ENCODE measurements around the gene ZBED2. TPM values are rescaled to one million over a fixed set of nuclear protein-coding genes. Genes with fewer than 3 reads are reported as not detected.

The ZBED2 gene
- total and polyA plus RNA-seq, 2 of the 8 experiments (the other 6 are each of a cell fraction or from before 2014, with no cell fraction given): not detected

DNA sequence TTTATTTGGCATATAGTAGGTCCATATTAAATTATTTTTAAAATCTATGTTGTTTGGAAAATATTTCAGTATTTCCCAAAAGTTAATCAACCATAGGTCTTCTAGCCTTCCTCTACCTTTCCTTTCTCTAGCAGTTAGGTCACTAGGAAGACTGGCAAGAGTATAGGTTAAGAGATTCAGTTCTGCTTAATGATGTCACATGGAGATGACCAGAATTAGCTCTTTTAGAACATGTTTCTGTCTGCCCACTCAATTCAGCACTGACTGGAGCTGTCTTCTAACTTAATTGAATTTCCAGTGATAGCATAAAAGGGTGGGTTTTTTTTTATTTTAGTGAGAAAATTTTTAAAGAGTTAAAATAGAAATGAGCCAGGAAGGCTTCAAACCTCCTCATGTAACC is 23.8 kb upstream of the ZBED2 start:
- H3K9me3 ChIP-seq (ENCODE audit: insufficient read depth in 2 of 2, low read depth in 1 of 2, low read length in 1 of 2): peaks cover 0 to 6% of the 10 kb centered on the region in 2 experiments; a peak in 1 of 4 replicates
- no peak for FAIRE-seq
- H3K79me2 ChIP-seq (ENCODE audit: control insufficient read depth in 1 of 2, insufficient read depth in 2 of 2, low read length in 2 of 2): no peaks in the 10 kb centered on the region
- TF ChIP-seq NANOG (IDR thresholded peaks at IDR 0.05; ENCODE audit: insufficient read depth, low read depth, low read length, poor library complexity, severe bottlenecking) (no peak), TBP (IDR thresholded peaks at IDR 0.05; ENCODE audit: low read depth, low read length) (no peak), YY1 (IDR thresholded peaks at IDR 0.05; ENCODE audit: low read depth, low read length) (no peak), SAP30 (IDR thresholded peaks at IDR 0.05; ENCODE audit: insufficient read depth, insufficient replicate concordance, low read length) (no peak), CHD1 (IDR thresholded peaks at IDR 0.05; ENCODE audit: low read depth, low read length) (no peak), JUND (IDR thresholded peaks at IDR 0.05; ENCODE audit: low read length) (no peak), RBBP5 (IDR thresholded peaks at IDR 0.05; ENCODE audit: borderline replicate concordance, low read depth, low read length) (no peak), SIN3A (conservative IDR thresholded peaks at IDR 0.05 in 1 of 2, IDR thresholded peaks at IDR 0.05 in 1 of 2; ENCODE audit: low read depth in 1 of 2, low read length in 2 of 2) (no peak), BACH1 (IDR thresholded peaks at IDR 0.05; ENCODE audit: low read length) (no peak), TAF1 (IDR thresholded peaks at IDR 0.05; ENCODE audit: low read depth, low read length) (no peak), ZNF274 (IDR thresholded peaks at IDR 0.05; ENCODE audit: borderline replicate concordance, extremely low read depth, low read length) (no peak), EZH2 (IDR thresholded peaks at IDR 0.05; ENCODE audit: low read depth, low read length, severe bottlenecking) (no peak), EP300 (IDR thresholded peaks at IDR 0.05; ENCODE audit: borderline replicate concordance in 1 of 2, low read depth in 2 of 2, low read length in 2 of 2) (no peak), CHD2 (IDR thresholded peaks at IDR 0.05; ENCODE audit: low read length) (no peak), SP2 (IDR thresholded peaks at IDR 0.05; ENCODE audit: low read length) (no peak), CREB1 (IDR thresholded peaks at IDR 0.05) (no peak)

More for the DNA sequence above, 23.8 kb upstream of the ZBED2 start:
- Histone ChIP-seq H3K4ac (replicated peaks; ENCODE audit: insufficient read length, low read depth, low read length) (no peak overlapping the region), H3K4me1 (replicated peaks in 1 of 4; ENCODE audit: control insufficient read depth in 3 of 4, insufficient read depth in 4 of 4, low read length in 3 of 4) (no peaks in the 10 kb centered on the region), H4K91ac (replicated peaks; ENCODE audit: insufficient read length, low read length) (no peak overlapping the region), H3K23ac (ENCODE audit: insufficient read length) (no peak overlapping the region), H4K5ac (ENCODE audit: insufficient read length, low read depth, low read length) (no peak overlapping the region), H2BK120ac (replicated peaks; ENCODE audit: low read depth, low read length) (no peak overlapping the region), H3K36me3 (ENCODE audit: control insufficient read depth in 2 of 4, insufficient read depth in 4 of 4, low read length in 3 of 4) (no peaks in the 10 kb centered on the region), H2AK5ac (ENCODE audit: low read depth, low read length) (no peak overlapping the region), H4K8ac (ENCODE audit: extremely low read depth, insufficient read depth, low read length) (no peak overlapping the region), H3K4me3 (ENCODE audit: extremely low read depth in 1 of 4, insufficient read depth in 2 of 4, low read depth in 3 of 4, low read length in 4 of 4) (no peak overlapping the region), H3K56ac (replicated peaks; ENCODE audit: insufficient read length, low read depth, low read length) (no peak overlapping the region), H3K27ac (ENCODE audit: low read depth, low read length) (no peak overlapping the region), H2BK12ac (ENCODE audit: low read depth, low read length) (no peak overlapping the region), H4K20me1 (replicated peaks in 1 of 2; ENCODE audit: control insufficient read depth in 1 of 2, insufficient read depth in 2 of 2, low read length in 2 of 2) (no peaks in the 10 kb centered on the region), H3K9ac (replicated peaks in 1 of 4; ENCODE audit: extremely low read depth in 1 of 4, low read depth in 3 of 4, low read length in 3 of 4) (no peak overlapping the region), H2BK15ac (ENCODE audit: low read length) (no peak overlapping the region), H2BK20ac (ENCODE audit: low read length) (no peak overlapping the region), H2AFZ (ENCODE audit: low read length) (no peak overlapping the region), H3K18ac (ENCODE audit: extremely low read depth, low read length) (no peak overlapping the region), H3K79me1 (ENCODE audit: low read depth, low read length) (no peaks in the 10 kb centered on the region), H2BK5ac (ENCODE audit: low read depth, low read length) (no peak overlapping the region), H3K4me2 (ENCODE audit: insufficient read depth in 1 of 2, low read depth in 2 of 2, low read length in 2 of 2) (no peak overlapping the region), H3K14ac (ENCODE audit: insufficient read length) (no peak overlapping the region), H3K27me3 (replicated peaks in 1 of 4; ENCODE audit: control insufficient read depth in 3 of 4, extremely low read depth in 1 of 4, insufficient read depth in 3 of 4, low read length in 3 of 4) (no peaks in the 10 kb centered on the region), H3K23me2 (ENCODE audit: low read depth, low read length) (no peaks in the 10 kb centered on the region)
- ChIA-PET CTCF (ENCODE audit: partially characterized antibody) (interaction anchor here (0.6 to 1.8 kb wide), 5 partner anchors 11 to 120 kb away, joined by 3 to 6 read pairs (median 4); no protein-coding TSS in a partner anchor), POLR2A (ENCODE audit: partially characterized antibody) (no interaction called here)
- no peak for DNase-seq (ENCODE audit: low read depth in 1 of 2, low spot score in 2 of 2)

Measured in H1 (cell line).